Measurements from ENCODE around the gene ANK2.
"Not testable (repeated sequence)": the region's sequence is repeated elsewhere in the genome, so short reads cannot be mapped to it uniquely, and the experiment has no call there.

The ANK2 gene

GRCh38 chr4:113186913-113187312 is 137.5 kb downstream of the ANK2 start:
- DNase-seq (ENCODE audit: low read depth in 3 of 3, low spot score in 1 of 3), result no peak

GRCh38 chr4:113187358-113187757 is 137.9 kb downstream of the ANK2 start:
- DNase-seq (ENCODE audit: low read depth in 3 of 3, low spot score in 1 of 3), result no peak

GRCh38 chr4:113189546-113189945 is 140.1 kb downstream of the ANK2 start:
- no peak for DNase-seq (ENCODE audit: low read depth in 3 of 3, low spot score in 1 of 3)

- DNase-seq (ENCODE audit: low read depth in 3 of 3, low spot score in 1 of 3), result no peak
Observed at GRCh38 chr4:113209153-113209552, 159.7 kb downstream of the ANK2 start.

GRCh38 chr4:113209652-113210320 is 160.3 kb downstream of the ANK2 start:
- DNase-seq (ENCODE audit: low read depth in 3 of 3, low spot score in 1 of 3), result no peak

GRCh38 chr4:113212613-113213012 is 163.2 kb downstream of the ANK2 start:
- DNase-seq (ENCODE audit: low read depth in 3 of 3, low spot score in 1 of 3), result no peak

- no peak for DNase-seq (ENCODE audit: low read depth in 3 of 3, low spot score in 1 of 3)
Observed at GRCh38 chr4:113221990-113222389, 172.5 kb downstream of the ANK2 start.

GRCh38 chr4:113222471-113222870 is 173.0 kb downstream of the ANK2 start:
- no peak for DNase-seq (ENCODE audit: low read depth in 3 of 3, low spot score in 1 of 3)

- no peak for DNase-seq (ENCODE audit: low read depth in 3 of 3, low spot score in 1 of 3)
Observed at GRCh38 chr4:113223001-113223400, 173.5 kb downstream of the ANK2 start.

- no peak for DNase-seq (ENCODE audit: low read depth in 3 of 3, low spot score in 1 of 3)
Observed at GRCh38 chr4:113232194-113232593, 182.7 kb downstream of the ANK2 start.

GRCh38 chr4:113236916-113237315 is 187.5 kb downstream of the ANK2 start:
- DNase-seq (ENCODE audit: low read depth in 3 of 3, low spot score in 1 of 3), result no peak

- no peak for DNase-seq (ENCODE audit: low read depth in 3 of 3, low spot score in 1 of 3)
Observed at GRCh38 chr4:113243312-113243711, 193.9 kb downstream of the ANK2 start.

GRCh38 chr4:113244747-113245146 is 195.3 kb downstream of the ANK2 start:
- not testable (repeated sequence) for DNase-seq (ENCODE audit: low read depth in 3 of 3, low spot score in 1 of 3)

- no peak for DNase-seq (ENCODE audit: low read depth in 3 of 3, low spot score in 1 of 3)
Observed at GRCh38 chr4:113248320-113248719, 198.9 kb downstream of the ANK2 start.

- no peak for DNase-seq (ENCODE audit: low read depth in 3 of 3, low spot score in 1 of 3)
Observed at GRCh38 chr4:113255628-113256027, 206.2 kb downstream of the ANK2 start.

- no peak for DNase-seq (ENCODE audit: low read depth in 3 of 3, low spot score in 1 of 3)
Observed at GRCh38 chr4:113256946-113257345, 207.5 kb downstream of the ANK2 start.

- no peak for DNase-seq (ENCODE audit: low read depth in 3 of 3, low spot score in 1 of 3)
Observed at GRCh38 chr4:113260688-113261087, 211.2 kb downstream of the ANK2 start.

- DNase-seq (ENCODE audit: low read depth in 3 of 3, low spot score in 1 of 3), result no peak
Observed at GRCh38 chr4:113263274-113263673, 213.8 kb downstream of the ANK2 start.

- DNase-seq (ENCODE audit: low read depth in 3 of 3, low spot score in 1 of 3), result no peak
Observed at GRCh38 chr4:113270520-113271319, 221.3 kb downstream of the ANK2 start.

GRCh38 chr4:113272523-113272922 is 223.1 kb downstream of the ANK2 start:
- no peak for DNase-seq (ENCODE audit: low read depth in 3 of 3, low spot score in 1 of 3)

GRCh38 chr4:113273721-113274220 is 224.3 kb downstream of the ANK2 start:
- DNase-seq (ENCODE audit: low read depth in 3 of 3, low spot score in 1 of 3), result no peak

- no peak for DNase-seq (ENCODE audit: low read depth in 3 of 3, low spot score in 1 of 3)
Observed at GRCh38 chr4:113276464-113277170, 227.2 kb downstream of the ANK2 start.

Measured in stimulated activated CD4-positive, alpha-beta T cell treated with anti-CD3 and anti-CD28 coated beads, TNF-alpha, amount 100 ng/mL, for 1 hour (primary cell).